ENCODE measurements around the gene SMIM45.
A peak's percentile ranks its signal among the peaks of the same experiment; 100 is the strongest.
"Not testable (repeated sequence)": the region's sequence is repeated elsewhere in the genome, so short reads cannot be mapped to it uniquely, and the experiment has no call there.

The SMIM45 gene

GRCh38 chr22:41935015-41935351, 17.0 kb upstream of the SMIM45 start:
- DNase-seq: no peak

- DNase-seq: no peak
These were observed 16.4 kb upstream of the SMIM45 start for GRCh38 chr22:41935509-41935908.

- DNase-seq: no peak
These were observed 15.1 kb upstream of the SMIM45 start for GRCh38 chr22:41936894-41937169.

GRCh38 chr22:41939981-41940831, 11.7 kb upstream of the SMIM45 start:
- peak; percentile 93 to 96 for DNase-seq

GRCh38 chr22:41940832-41941765, 10.9 kb upstream of the SMIM45 start:
- DNase-seq: peak; percentile 82 to 86

- DNase-seq: no peak
These were observed 8.2 kb upstream of the SMIM45 start for GRCh38 chr22:41943661-41944209.

GRCh38 chr22:41946629-41947423, 5.1 kb upstream of the SMIM45 start, which contains the start of gene CENPM:
CENPM (minus strand) TSS chr22:41947152; CDS start chr22:41947076, 76 bp downstream.
- peak; percentile 94 to 97 for DNase-seq

- DNase-seq: peak in 1 of 2 donors; percentile 16
These were observed 4.4 kb upstream of the SMIM45 start for GRCh38 chr22:41947424-41948080.

- no peak for DNase-seq
These were observed 3.8 kb upstream of the SMIM45 start for GRCh38 chr22:41948142-41948541.

- not testable (repeated sequence) for DNase-seq
These were observed 3.0 kb upstream of the SMIM45 start for GRCh38 chr22:41948928-41949296.

GRCh38 chr22:41949297-41949965, 2.5 kb upstream of the SMIM45 start:
- peak in 1 of 2 donors; percentile 14 for DNase-seq

GRCh38 chr22:41952713-41953112, 763 bp downstream of the SMIM45 start:
- DNase-seq: no peak

GRCh38 chr22:41957941-41958556, 6.1 kb downstream of the SMIM45 start:
- no peak for DNase-seq

GRCh38 chr22:41963453-41964111, 11.6 kb downstream of the SMIM45 start:
- no peak for DNase-seq

GRCh38 chr22:41964112-41964491, 12.2 kb downstream of the SMIM45 start:
- no peak for DNase-seq

GRCh38 chr22:41966225-41966606, 14.3 kb downstream of the SMIM45 start:
- no peak for DNase-seq

GRCh38 chr22:41966607-41967240, 14.8 kb downstream of the SMIM45 start:
- DNase-seq: peak; percentile 30 to 48

GRCh38 chr22:41968601-41969000, 16.7 kb downstream of the SMIM45 start:
- DNase-seq: no peak

GRCh38 chr22:41969110-41969646, 17.2 kb downstream of the SMIM45 start, which contains the start of gene SEPTIN3:
SEPTIN3 (plus strand) TSS chr22:41969443; CDS start chr22:41971493, 2,050 bp downstream.
- DNase-seq: no peak

GRCh38 chr22:41970601-41971000, 18.7 kb downstream of the SMIM45 start:
- DNase-seq: no peak

Measured in stimulated activated CD4-positive, alpha-beta T cell treated with anti-CD3 and anti-CD28 coated beads, Interleukin-2, amount 100 ng/mL, for 24 hours (primary cell).